ENCODE results near the gene CLIP4. TPM values are rescaled to one million over a fixed set of nuclear protein-coding genes. Genes with fewer than 3 reads are reported as not detected.

The CLIP4 gene
- total RNA-seq, 1 donor from 2014 or later = 61.1 TPM

DNA sequence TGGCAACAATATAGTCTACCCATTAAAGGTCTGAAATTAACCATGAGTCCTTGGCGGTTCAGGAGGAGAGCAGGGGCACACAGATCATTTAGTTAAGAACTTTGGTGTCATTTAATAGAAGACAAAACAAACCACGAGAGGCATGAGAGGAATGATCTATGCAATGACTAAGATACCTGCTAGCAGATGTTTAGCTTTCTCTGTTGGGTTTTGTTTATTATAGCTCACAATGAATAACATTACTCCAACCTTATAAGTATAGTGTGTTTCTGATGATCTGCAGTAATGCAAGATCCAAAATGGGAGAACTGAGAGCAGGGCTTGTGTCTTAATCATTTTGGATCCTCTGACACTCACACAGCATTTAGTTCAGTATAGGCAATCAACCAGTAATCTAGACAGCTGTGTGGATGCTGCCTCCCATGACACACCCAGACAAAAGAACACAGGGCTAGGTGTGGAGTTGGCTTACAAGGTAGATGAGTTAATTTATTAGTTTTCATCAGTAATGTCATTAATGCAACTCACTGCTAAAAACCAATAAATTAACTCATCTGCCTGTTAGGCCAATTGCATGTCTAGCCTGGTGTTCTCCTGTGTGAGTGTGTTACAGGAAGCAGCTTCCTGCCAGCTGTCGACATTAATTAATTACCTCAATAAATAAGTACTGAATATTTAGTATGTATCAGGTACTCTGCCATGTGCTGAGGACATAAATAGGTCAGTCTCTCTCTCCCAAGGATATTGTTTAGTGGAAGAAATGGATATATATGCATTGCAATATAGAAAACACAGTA is 92.3 kb downstream of the CLIP4 start:
- H3K36me3 ChIP-seq = no peaks in the 10 kb centered on the region
- H3K9me3 ChIP-seq = no peaks in the 10 kb centered on the region
- no peak overlapping the region for H3K27ac ChIP-seq
- no peak overlapping the region for H3K4me3 ChIP-seq
- DNase-seq (no peak), ATAC-seq (no peak)
- intact Hi-C loops (cut with DNase I) = no loop called here
- no peak for TF ChIP-seq CTCF (IDR thresholded peaks at IDR 0.05)
- H3K4me1 ChIP-seq = no peaks in the 10 kb centered on the region
- H3K27me3 ChIP-seq = no peaks in the 10 kb centered on the region

- no peak overlapping the region for H3K27ac ChIP-seq
- H3K36me3 ChIP-seq = no peaks in the 10 kb centered on the region
- no peak overlapping the region for H3K4me3 ChIP-seq
- H3K9me3 ChIP-seq = no peaks in the 10 kb centered on the region
- no peak for ATAC-seq
- H3K4me1 ChIP-seq = no peaks in the 10 kb centered on the region
- TF ChIP-seq CTCF (IDR thresholded peaks at IDR 0.05) = no peak
- no peak for DNase-seq
- intact Hi-C loops (cut with DNase I) = no loop called here
- no peaks in the 10 kb centered on the region for H3K27me3 ChIP-seq
Observed at GRCh38 chr2:29209551-29209950, 94.3 kb downstream of the CLIP4 start.

DNA sequence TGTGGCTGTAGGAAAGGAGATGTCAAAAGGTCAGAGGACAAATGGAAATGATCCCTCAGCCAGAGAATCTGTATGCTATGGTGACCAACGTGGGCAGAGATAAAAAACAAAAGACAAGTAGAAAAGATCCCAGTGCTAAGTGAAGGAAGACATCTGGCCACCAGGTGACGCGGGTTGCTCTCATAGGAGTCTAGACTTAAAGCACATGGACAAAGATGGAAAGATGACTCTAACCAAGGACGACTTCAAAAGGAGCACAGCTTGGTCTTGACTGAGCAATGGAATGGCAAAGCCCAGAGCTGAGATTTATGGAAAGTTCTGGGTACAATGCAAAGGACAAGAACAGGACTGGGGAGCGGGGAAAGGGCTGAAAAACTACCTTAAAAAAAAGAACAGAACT is 96.8 kb downstream of the CLIP4 start:
- Histone ChIP-seq H3K9me3 (no peaks in the 10 kb centered on the region), H3K4me3 (no peak overlapping the region), H3K27ac (no peak overlapping the region), H3K36me3 (no peaks in the 10 kb centered on the region), H3K27me3 (no peaks in the 10 kb centered on the region), H3K4me1 (no peaks in the 10 kb centered on the region)
- DNase-seq (no peak), ATAC-seq (no peak)
- intact Hi-C loops (cut with DNase I) = no loop called here
- TF ChIP-seq CTCF (IDR thresholded peaks at IDR 0.05) = no peak

GRCh38 chr2:29213888-29214291 is 98.7 kb downstream of the CLIP4 start:
- DNase-seq = no peak
- intact Hi-C loops (cut with DNase I) = no loop called here

DNA sequence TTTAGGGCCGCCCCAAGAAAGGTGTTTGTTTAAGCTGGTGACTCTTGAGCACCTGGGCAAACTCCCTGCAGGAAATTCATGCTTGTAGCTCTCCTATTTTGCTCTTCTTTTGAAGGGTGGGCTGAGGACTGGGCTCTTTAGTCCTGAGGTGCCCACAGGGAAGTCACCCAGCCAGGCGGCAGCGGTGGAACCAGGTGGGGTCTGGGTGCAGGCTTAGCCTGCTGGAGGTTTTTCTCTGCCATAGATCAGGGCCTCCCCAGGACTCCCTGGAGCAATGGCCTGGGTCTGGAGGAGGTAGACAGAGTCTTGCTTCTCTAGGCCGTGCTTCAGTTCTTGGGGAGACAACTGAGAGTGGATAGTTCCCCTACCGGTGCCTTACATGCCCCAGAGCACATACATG is 99.9 kb downstream of the CLIP4 start:
- no peaks in the 10 kb centered on the region for H3K4me1 ChIP-seq
- H3K4me3 ChIP-seq = no peak overlapping the region
- no peak for TF ChIP-seq CTCF (IDR thresholded peaks at IDR 0.05)
- ATAC-seq = no peak
- H3K27ac ChIP-seq = no peak overlapping the region
- intact Hi-C loops (cut with DNase I) = no loop called here
- H3K9me3 ChIP-seq = no peaks in the 10 kb centered on the region
- H3K27me3 ChIP-seq = no peaks in the 10 kb centered on the region
- no peaks in the 10 kb centered on the region for H3K36me3 ChIP-seq
- no peak for DNase-seq

More at GRCh38 chr2:29213888-29214291, 98.7 kb downstream of the CLIP4 start:
- no peaks in the 10 kb centered on the region for H3K4me1 ChIP-seq
- H3K27ac ChIP-seq = no peak overlapping the region
- no peak overlapping the region for H3K4me3 ChIP-seq
- TF ChIP-seq CTCF (IDR thresholded peaks at IDR 0.05) = no peak
- no peaks in the 10 kb centered on the region for H3K9me3 ChIP-seq
- no peaks in the 10 kb centered on the region for H3K36me3 ChIP-seq
- ATAC-seq = no peak
- no peaks in the 10 kb centered on the region for H3K27me3 ChIP-seq
